ENCODE results near the gene ZMYM4.

ZMYM4 gene

GRCh38 chr1:35278886-35279554, 10.5 kb downstream of the ZMYM4 start:
- no peak for DNase-seq

GRCh38 chr1:35279555-35279904, 11.0 kb downstream of the ZMYM4 start:
- no peak for DNase-seq

- no peak for DNase-seq
These were observed 11.5 kb downstream of the ZMYM4 start for GRCh38 chr1:35280006-35280405.

GRCh38 chr1:35281565-35281964, 13.1 kb downstream of the ZMYM4 start:
- DNase-seq: no peak

GRCh38 chr1:35282172-35282571, 13.7 kb downstream of the ZMYM4 start:
- no peak for DNase-seq

GRCh38 chr1:35284852-35285251, 16.3 kb downstream of the ZMYM4 start:
- no peak for DNase-seq

- DNase-seq: no peak
These were observed 17.5 kb downstream of the ZMYM4 start for GRCh38 chr1:35285771-35286606.

GRCh38 chr1:35287807-35288640, 19.5 kb downstream of the ZMYM4 start:
- no peak for DNase-seq

GRCh38 chr1:35288761-35289160, 20.3 kb downstream of the ZMYM4 start:
- DNase-seq: no peak

- no peak for DNase-seq
These were observed 21.9 kb downstream of the ZMYM4 start for GRCh38 chr1:35290452-35290851.

- no peak for DNase-seq
These were observed 26.3 kb downstream of the ZMYM4 start for GRCh38 chr1:35294809-35295208.

GRCh38 chr1:35297886-35298285, 29.4 kb downstream of the ZMYM4 start:
- no peak for DNase-seq

- no peak for DNase-seq
These were observed 30.0 kb downstream of the ZMYM4 start for GRCh38 chr1:35298464-35298863.

- no peak for DNase-seq
These were observed 31.9 kb downstream of the ZMYM4 start for GRCh38 chr1:35300376-35300775.

GRCh38 chr1:35301674-35302392, 33.3 kb downstream of the ZMYM4 start:
- DNase-seq: no peak

- DNase-seq: no peak
These were observed 36.9 kb downstream of the ZMYM4 start for GRCh38 chr1:35305383-35305782.

- DNase-seq: no peak
These were observed 47.1 kb downstream of the ZMYM4 start for GRCh38 chr1:35315649-35316048.

GRCh38 chr1:35316264-35316663, 47.8 kb downstream of the ZMYM4 start:
- no peak for DNase-seq

- no peak for DNase-seq
These were observed 51.6 kb downstream of the ZMYM4 start for GRCh38 chr1:35319988-35320713.

- DNase-seq: no peak
These were observed 52.4 kb downstream of the ZMYM4 start for GRCh38 chr1:35320937-35321336.

GRCh38 chr1:35324486-35324885, 56.0 kb downstream of the ZMYM4 start:
- DNase-seq: no peak

GRCh38 chr1:35326246-35326866, 57.8 kb downstream of the ZMYM4 start:
- DNase-seq: no peak

All from 8988T (cell line).